Tibial nerve (tissue), 3 donors: ENCODE measurements around the gene GUCY1A1.

ENCODE experiments used
- POLR2A ChIP-seq, 2 donors: fragments of 450-650 bp; IDR thresholded peaks; one replicate each; pipeline ENCODE4 v1.6.1; 2017; ENCODE audit warnings: antibody characterized with exemption in 2 of 2, mild to moderate bottlenecking in 2 of 2, moderate library complexity in 2 of 2
- TF ChIP-seq, protein P1 (sequence below), 5 experiments: fragments of 200-600 bp in 3 of 5; fragments of 450-650 bp in 2 of 5; sonication (generic) in 3 of 5; IDR thresholded peaks; one replicate each; pipeline ENCODE4 v1.5.1; 2016 to 2019; ENCODE audit warnings: antibody characterized with exemption in 5 of 5, mild to moderate bottlenecking in 3 of 5, moderate library complexity in 2 of 5

GRCh38 chr4:155667568-155668511, 1.2 kb downstream of the GUCY1A1 start:
- TF ChIP-seq, protein P1, sequence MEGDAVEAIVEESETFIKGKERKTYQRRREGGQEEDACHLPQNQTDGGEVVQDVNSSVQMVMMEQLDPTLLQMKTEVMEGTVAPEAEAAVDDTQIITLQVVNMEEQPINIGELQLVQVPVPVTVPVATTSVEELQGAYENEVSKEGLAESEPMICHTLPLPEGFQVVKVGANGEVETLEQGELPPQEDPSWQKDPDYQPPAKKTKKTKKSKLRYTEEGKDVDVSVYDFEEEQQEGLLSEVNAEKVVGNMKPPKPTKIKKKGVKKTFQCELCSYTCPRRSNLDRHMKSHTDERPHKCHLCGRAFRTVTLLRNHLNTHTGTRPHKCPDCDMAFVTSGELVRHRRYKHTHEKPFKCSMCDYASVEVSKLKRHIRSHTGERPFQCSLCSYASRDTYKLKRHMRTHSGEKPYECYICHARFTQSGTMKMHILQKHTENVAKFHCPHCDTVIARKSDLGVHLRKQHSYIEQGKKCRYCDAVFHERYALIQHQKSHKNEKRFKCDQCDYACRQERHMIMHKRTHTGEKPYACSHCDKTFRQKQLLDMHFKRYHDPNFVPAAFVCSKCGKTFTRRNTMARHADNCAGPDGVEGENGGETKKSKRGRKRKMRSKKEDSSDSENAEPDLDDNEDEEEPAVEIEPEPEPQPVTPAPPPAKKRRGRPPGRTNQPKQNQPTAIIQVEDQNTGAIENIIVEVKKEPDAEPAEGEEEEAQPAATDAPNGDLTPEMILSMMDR (IDR thresholded peaks at IDR 0.05) = no peak
- TF ChIP-seq POLR2A (IDR thresholded peaks at IDR 0.05) = no peak
